ENCODE results near the gene SEMA4G.

SEMA4G gene

DNA sequence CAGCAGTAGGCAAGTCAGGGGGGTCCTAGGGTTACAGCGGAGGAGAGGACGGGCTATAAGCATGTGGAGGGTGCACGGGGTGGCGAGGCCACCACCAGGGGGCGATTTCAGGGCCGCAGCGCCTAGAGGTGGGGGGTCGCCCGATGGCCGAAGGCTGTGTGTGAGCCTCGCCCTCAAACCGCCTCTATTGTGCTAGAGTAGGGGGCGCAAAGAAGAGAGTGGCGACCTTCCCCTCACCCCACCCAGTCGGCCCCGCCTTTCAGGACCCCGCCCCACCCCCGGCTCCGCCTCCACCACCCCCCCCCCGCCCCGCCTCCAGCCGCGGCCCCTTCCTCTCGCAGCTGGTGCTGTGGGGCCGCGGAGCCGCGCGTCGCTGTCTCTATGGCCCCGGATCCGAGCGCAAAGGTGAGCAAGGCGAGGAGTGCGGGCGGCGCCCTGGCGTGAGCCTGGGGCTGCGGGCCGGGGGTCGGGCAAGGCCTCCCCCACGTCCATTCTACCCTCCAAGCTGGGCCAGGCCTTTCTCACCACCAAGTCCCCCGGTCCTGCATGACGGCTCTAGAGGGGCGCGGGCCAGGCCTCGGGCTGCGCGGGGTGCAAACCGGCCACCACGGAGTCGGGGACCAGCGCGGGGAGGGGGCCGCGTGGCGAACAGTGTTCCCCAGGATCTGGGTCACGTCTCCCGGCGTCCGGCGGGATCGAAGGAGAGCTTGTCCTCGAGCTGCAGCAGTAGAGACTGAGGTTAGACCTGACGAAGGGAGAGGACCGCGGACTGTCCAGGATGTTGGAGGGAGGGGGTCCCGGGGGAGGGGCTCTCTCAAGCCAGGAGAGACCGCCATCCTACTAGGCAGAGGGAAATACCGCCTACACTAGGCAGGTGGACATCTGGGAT lies at the start of gene SEMA4G:
TSS of gene SEMA4G (plus strand) at position 318 of the 889 bp plus-strand sequence. CDS start 3,409 bp downstream, outside the sequence.
- DNase-seq (ENCODE audit: extremely low read depth, low read depth) = no peak
- H3K4me3 ChIP-seq (replicated peaks; ENCODE audit: low read depth, low read length) = peak within 1 kb of the TSS; percentile 56
- TF ChIP-seq CTCF (IDR thresholded peaks at IDR 0.05; ENCODE audit: low read depth, low read length, missing control alignments) = peak; percentile 69

- no peak overlapping the region for H3K4me3 ChIP-seq (replicated peaks; ENCODE audit: low read depth, low read length)
- TF ChIP-seq CTCF (IDR thresholded peaks at IDR 0.05; ENCODE audit: low read depth, low read length, missing control alignments) = no peak
- DNase-seq (ENCODE audit: extremely low read depth, low read depth) = no peak
Observed at GRCh38 chr10:100923580-100923979, 45.7 kb upstream of the SEMA4G start.

DNA sequence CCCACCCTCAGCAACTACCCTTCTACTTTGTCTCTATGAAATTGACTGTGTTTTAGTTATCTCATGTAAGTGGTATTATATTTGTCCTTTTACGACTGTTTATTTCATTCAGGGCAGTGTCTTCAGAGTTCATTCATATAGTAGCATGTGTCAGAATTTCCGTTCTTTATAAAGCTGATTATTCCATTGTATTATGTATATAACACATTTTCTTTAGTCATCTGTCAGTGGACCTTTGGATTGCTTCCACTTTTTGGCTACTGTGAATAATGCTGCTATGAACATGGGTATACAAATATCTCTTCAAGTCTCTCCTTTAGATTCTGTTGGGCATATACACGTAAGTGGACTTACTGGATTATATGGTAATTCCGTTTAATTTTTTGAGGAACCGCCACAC lies 42.0 kb upstream of the SEMA4G start:
- no peak for TF ChIP-seq CTCF (IDR thresholded peaks at IDR 0.05; ENCODE audit: low read depth, low read length, missing control alignments)
- DNase-seq (ENCODE audit: extremely low read depth, low read depth) = no peak

DNA sequence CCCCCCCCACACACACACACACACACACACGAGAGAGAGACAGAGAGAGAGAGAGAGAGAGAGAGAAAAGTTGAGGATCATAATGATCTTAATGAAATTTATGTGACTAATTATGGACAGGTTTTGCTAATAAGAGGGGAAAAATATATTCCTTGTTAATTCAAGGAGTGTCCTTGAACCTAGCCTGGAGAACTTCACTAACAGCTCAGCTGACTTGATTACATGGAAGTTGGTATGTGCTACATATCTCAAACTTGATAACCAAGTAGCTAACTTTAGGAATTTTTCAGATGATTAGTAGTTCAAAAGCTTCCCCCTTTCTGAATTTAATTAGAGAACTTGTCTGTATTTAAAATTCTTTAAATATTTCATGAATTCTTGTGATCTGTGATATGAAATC lies 41.3 kb upstream of the SEMA4G start:
- no peak overlapping the region for H3K4me3 ChIP-seq (replicated peaks; ENCODE audit: low read depth, low read length)
- no peak for DNase-seq (ENCODE audit: extremely low read depth, low read depth)
- no peak for TF ChIP-seq CTCF (IDR thresholded peaks at IDR 0.05; ENCODE audit: low read depth, low read length, missing control alignments)

More for the DNA sequence above, 42.0 kb upstream of the SEMA4G start:
- H3K4me3 ChIP-seq (replicated peaks; ENCODE audit: low read depth, low read length) = no peak overlapping the region

DNA sequence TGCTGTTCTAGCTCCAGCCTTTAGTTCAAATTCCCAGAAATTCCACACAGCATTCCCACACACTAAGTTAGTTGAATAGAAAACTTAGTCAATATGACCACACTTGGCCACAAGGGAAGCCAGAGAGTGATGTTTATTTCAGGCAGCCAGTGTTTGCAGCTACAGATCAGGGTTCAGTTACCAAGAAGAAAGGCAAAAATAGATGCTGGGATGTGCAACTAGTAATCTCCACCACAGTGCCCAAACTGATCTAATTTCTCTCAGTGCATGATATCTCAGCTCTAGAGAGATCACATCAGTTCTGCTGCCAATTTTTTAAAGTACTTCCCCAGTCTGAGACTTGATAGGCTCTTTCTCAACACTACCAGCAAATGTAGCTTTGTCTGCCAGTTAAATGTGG lies 38.9 kb upstream of the SEMA4G start:
- no peak for DNase-seq (ENCODE audit: extremely low read depth, low read depth)
- H3K4me3 ChIP-seq (replicated peaks; ENCODE audit: low read depth, low read length) = no peak overlapping the region
- peak; percentile 4 for TF ChIP-seq CTCF (IDR thresholded peaks at IDR 0.05; ENCODE audit: low read depth, low read length, missing control alignments)

GRCh38 chr10:100934084-100934659 lies 35.1 kb upstream of the SEMA4G start:
- no peak overlapping the region for H3K4me3 ChIP-seq (replicated peaks; ENCODE audit: low read depth, low read length)
- no peak for DNase-seq (ENCODE audit: extremely low read depth, low read depth)
- TF ChIP-seq CTCF (IDR thresholded peaks at IDR 0.05; ENCODE audit: low read depth, low read length, missing control alignments) = peak; percentile 49
